ENCODE measurements around the gene ITPKC.

ITPKC gene

GRCh38 chr19:40690693-40691420 is 26.1 kb upstream of the ITPKC start:
- peak; percentile 88 for DNase-seq

- DNase-seq: no peak
Observed at GRCh38 chr19:40691421-40692211, 25.3 kb upstream of the ITPKC start.

- DNase-seq: no peak
Observed at GRCh38 chr19:40692212-40692551, 24.7 kb upstream of the ITPKC start.

- DNase-seq: no peak
Observed at GRCh38 chr19:40693150-40693788, 23.6 kb upstream of the ITPKC start.

- DNase-seq: no peak
Observed at GRCh38 chr19:40693896-40694295, 23.0 kb upstream of the ITPKC start.

- no peak for DNase-seq
Observed at GRCh38 chr19:40695881-40696280, 21.0 kb upstream of the ITPKC start.

- no peak for DNase-seq
Observed at GRCh38 chr19:40697007-40697406, 19.9 kb upstream of the ITPKC start.

- no peak for DNase-seq
Observed at GRCh38 chr19:40700083-40700482, 16.8 kb upstream of the ITPKC start.

GRCh38 chr19:40701758-40702157 is 15.2 kb upstream of the ITPKC start:
- DNase-seq: no peak

GRCh38 chr19:40702337-40703012 is 14.4 kb upstream of the ITPKC start:
- DNase-seq: no peak

GRCh38 chr19:40703029-40703755 is 13.7 kb upstream of the ITPKC start:
- DNase-seq: no peak

- DNase-seq: no peak
Observed at GRCh38 chr19:40704491-40705361, 12.2 kb upstream of the ITPKC start.

- no peak for DNase-seq
Observed at GRCh38 chr19:40705362-40705651, 11.6 kb upstream of the ITPKC start.

- DNase-seq: no peak
Observed at GRCh38 chr19:40705950-40706619, 10.8 kb upstream of the ITPKC start.

GRCh38 chr19:40707615-40708014 is 9.3 kb upstream of the ITPKC start:
- no peak for DNase-seq

GRCh38 chr19:40709817-40710216 is 7.1 kb upstream of the ITPKC start:
- no peak for DNase-seq

GRCh38 chr19:40713939-40714338 is 3.0 kb upstream of the ITPKC start:
- DNase-seq: no peak

- DNase-seq: peak; percentile 88
Observed at GRCh38 chr19:40714441-40715299, 2.2 kb upstream of the ITPKC start.

- no peak for DNase-seq
Observed at GRCh38 chr19:40716031-40716481, 856 bp upstream of the ITPKC start.

GRCh38 chr19:40717325-40717879 is 490 bp downstream of the ITPKC start:
- DNase-seq: no peak

All from fibroblast of skin of back (primary cell).